K562 (cell line): ENCODE results near the gene TTL. TPM values are rescaled to one million over a fixed set of nuclear protein-coding genes. Genes with fewer than 3 reads are reported as not detected.

ENCODE experiments used
- ATF1 ChIP-seq, 2 experiments: fragments of 450-650 bp in 1 of 2; IDR thresholded peaks; 2 replicates each; pipeline ENCODE4 v1.6.1; 2016; ENCODE audit warnings: missing compliant biosample characterization in 1 of 2, missing genetic modification characterization in 1 of 2
- BCLAF1 ChIP-seq, 2 experiments: fragments of 450-650 bp in 1 of 2; IDR thresholded peaks; 2 replicates each; pipeline ENCODE4 v1.6.1; 2011 to 2017; ENCODE audit warnings: low read depth in 2 of 2, antibody characterized with exemption in 1 of 2, borderline replicate concordance in 1 of 2, low read length in 1 of 2, mild to moderate bottlenecking in 1 of 2, mixed read lengths in 1 of 2; ENCODE audit not compliant: control insufficient read depth in 1 of 2
- BRF1 ChIP-seq: IDR thresholded peaks from 3 replicates; pipeline ENCODE4 v1.6.1; 2011; ENCODE audit warnings: borderline replicate concordance, mild to moderate bottlenecking; ENCODE audit not compliant: insufficient read length; ENCODE audit errors: extremely low read depth
- C11orf30 ChIP-seq: fragments of 450-650 bp; IDR thresholded peaks from 2 replicates; pipeline ENCODE4 v1.6.1; 2016; ENCODE audit warnings: low read depth, mild to moderate bottlenecking
- ELK3 ChIP-seq: fragments of 450-650 bp; formaldehyde crosslinking; IDR thresholded peaks from 2 replicates; pipeline ENCODE4 v1.4.0; 2020; ENCODE audit warnings: mild to moderate bottlenecking
- ERF ChIP-seq: fragments of 450-650 bp; formaldehyde crosslinking; IDR thresholded peaks from 2 replicates; pipeline ENCODE4 v1.4.0; 2020; ENCODE audit warnings: mild to moderate bottlenecking, mixed read lengths
- MAFG ChIP-seq: fragments of 450-650 bp; conservative IDR thresholded peaks from 2 replicates; pipeline ENCODE4 v1.6.1; 2016; ENCODE audit warnings: missing genetic modification characterization, missing compliant biosample characterization
- RFX7 ChIP-seq: fragments of 250-450 bp; sonication (Bioruptor Pico); IDR thresholded peaks from 2 replicates; pipeline ENCODE4 v1.5.1; 2021; ENCODE audit warnings: mild to moderate bottlenecking
- RHOXF2B ChIP-seq: fragments of 250-450 bp; sonication (Bioruptor Pico); conservative IDR thresholded peaks from 2 replicates; pipeline ENCODE4 v1.5.1; 2021
- ZNF133 ChIP-seq: fragments of 250-450 bp; sonication (Bioruptor Pico); IDR thresholded peaks from 2 replicates; pipeline ENCODE4 v1.4.0; 2020; ENCODE audit warnings: mild to moderate bottlenecking
- ZNF318 ChIP-seq, 2 experiments: fragments of 450-650 bp; IDR thresholded peaks; 2 replicates each; pipeline ENCODE4 v1.6.1; 2016; ENCODE audit warnings: mild to moderate bottlenecking in 2 of 2, borderline replicate concordance in 1 of 2, low read depth in 1 of 2, moderate library complexity in 1 of 2
- polyA plus RNA-seq, 8 experiments: library from polyadenylated mRNA; depleted of rRNA in 4 of 8; stranded (reverse) in 5 of 8; unstranded in 3 of 8; fragments of >200 nt; fragmentation: Nextera tagmentation in 2 of 8; fragmentation: Illumina TruSeq in 1 of 8; extraction: Ambion mirVana in 2 of 8; extraction: Trizol in 1 of 8; gene quantifications; 2 replicates each; pipeline versions ENCODE4 v1.2.1 to v1.2.3, GENCODE V29; 2011 to 2014; ENCODE audit warnings: inconsistent platforms in 1 of 8, missing spikeins in 1 of 8
- total RNA-seq, 7 experiments: library from RNA; depleted of rRNA in 6 of 7; stranded (reverse); fragments of >200 nt in 6 of 7; fragmentation: Illumina TruSeq in 2 of 7; extraction: Trizol in 2 of 7; gene quantifications; 2 replicates each; pipeline versions ENCODE4 v1.2.1 to v1.2.3, GENCODE V29; 2011 to 2021; ENCODE audit warnings: low replicate concordance in 1 of 7
- TF ChIP-seq, protein P1 (sequence below): sonication (generic); formaldehyde crosslinking; IDR thresholded peaks from 2 replicates; pipeline ENCODE4 v1.8.1; 2023; ENCODE audit warnings: mild to moderate bottlenecking, missing genetic modification reagents

TTL gene
- total and polyA plus RNA-seq, 9 of the 15 experiments (the other 6 are each of a cell fraction or from before 2014, with no cell fraction given): 9.4 to 54.4 (median 34.9) TPM

DNA sequence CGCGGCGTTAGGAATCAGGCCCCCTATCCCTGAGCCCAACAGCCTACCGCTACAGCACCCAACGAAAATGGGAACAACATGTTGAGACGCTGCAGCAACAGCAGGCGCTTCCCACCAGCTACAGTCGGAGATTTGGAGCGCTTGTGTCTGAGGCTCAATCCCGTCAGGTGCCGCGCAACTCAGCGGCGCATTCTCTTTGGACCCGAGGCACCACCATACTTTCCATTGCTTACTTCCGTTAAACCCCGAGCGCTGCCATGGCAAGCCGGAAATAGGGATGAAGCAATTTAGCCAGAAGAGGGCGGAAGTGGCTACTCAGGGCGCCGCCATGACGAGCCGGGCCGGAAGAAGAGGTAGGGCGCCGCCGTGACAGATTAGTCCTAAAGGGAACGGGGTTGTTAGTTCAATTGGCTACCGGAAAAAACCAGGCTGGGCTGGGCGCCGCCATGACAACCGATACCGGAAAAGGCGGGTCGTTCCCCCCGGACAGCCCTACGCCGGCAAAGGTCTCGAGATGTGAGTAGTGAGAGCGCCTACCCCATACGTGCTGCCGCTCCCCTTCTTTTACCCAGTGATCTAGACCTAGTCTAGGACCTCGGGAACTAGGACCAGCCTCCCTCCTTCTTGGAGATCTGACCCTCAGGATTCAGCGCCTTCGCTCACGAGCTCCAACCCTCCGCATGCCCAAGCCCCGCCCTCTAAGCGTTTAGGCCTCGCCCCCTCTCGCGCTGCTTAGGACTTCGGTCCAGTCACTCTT, 102.4 kb downstream of the TTL start, which contains the start of gene CHCHD5 (continued):
- TF ChIP-seq ATF1 (CRISPR knock-in tag; IDR thresholded peaks at IDR 0.05) (peak; percentile 46; the same call in 1 of the 2 replicates), ATF1 (tag; IDR thresholded peaks at IDR 0.05) (peak; percentile 79), RFX7 (CRISPR knock-in tag) (no peak), ELK3 (CRISPR knock-in tag) (no peak), MAFG (no peak), ERF (CRISPR knock-in tag) (no peak), ZNF133 (CRISPR knock-in tag) (no peak), ZNF318 (IDR thresholded peaks at IDR 0.05; ENCODE audit: borderline replicate concordance in 1 of 2, low read depth in 1 of 2) (no peak), BRF1 (no peak), BCLAF1 (IDR thresholded peaks at IDR 0.05; ENCODE audit: borderline replicate concordance in 1 of 2, control insufficient read depth in 1 of 2, low read depth in 2 of 2, low read length in 1 of 2) (no peak), C11orf30 (peak; percentile 78), RHOXF2B (CRISPR knock-in tag) (no peak)
- TF ChIP-seq, protein P1, sequence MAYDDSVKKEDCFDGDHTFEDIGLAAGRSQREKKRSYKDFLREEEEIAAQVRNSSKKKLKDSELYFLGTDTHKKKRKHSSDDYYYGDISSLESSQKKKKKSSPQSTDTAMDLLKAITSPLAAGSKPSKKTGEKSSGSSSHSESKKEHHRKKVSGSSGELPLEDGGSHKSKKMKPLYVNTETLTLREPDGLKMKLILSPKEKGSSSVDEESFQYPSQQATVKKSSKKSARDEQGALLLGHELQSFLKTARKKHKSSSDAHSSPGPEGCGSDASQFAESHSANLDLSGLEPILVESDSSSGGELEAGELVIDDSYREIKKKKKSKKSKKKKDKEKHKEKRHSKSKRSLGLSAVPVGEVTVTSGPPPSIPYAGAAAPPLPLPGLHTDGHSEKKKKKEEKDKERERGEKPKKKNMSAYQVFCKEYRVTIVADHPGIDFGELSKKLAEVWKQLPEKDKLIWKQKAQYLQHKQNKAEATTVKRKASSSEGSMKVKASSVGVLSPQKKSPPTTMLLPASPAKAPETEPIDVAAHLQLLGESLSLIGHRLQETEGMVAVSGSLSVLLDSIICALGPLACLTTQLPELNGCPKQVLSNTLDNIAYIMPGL: 0 out of 2 replicates have a peak, but pooled peaks have one; percentile 43
